Hematopoietic multipotent progenitor cell treated with erythropoietin and hydrocortisone succinate and interleukin-3 and kit ligand, for 17 days (in vitro differentiated cells): ENCODE data around the gene RER1.

ENCODE experiments used
- DNase-seq: peaks from one replicate; pipeline ENCODE4 v3.0.0-alpha.2; 2015; ENCODE audit warnings: low spot score

RER1 gene

DNA sequence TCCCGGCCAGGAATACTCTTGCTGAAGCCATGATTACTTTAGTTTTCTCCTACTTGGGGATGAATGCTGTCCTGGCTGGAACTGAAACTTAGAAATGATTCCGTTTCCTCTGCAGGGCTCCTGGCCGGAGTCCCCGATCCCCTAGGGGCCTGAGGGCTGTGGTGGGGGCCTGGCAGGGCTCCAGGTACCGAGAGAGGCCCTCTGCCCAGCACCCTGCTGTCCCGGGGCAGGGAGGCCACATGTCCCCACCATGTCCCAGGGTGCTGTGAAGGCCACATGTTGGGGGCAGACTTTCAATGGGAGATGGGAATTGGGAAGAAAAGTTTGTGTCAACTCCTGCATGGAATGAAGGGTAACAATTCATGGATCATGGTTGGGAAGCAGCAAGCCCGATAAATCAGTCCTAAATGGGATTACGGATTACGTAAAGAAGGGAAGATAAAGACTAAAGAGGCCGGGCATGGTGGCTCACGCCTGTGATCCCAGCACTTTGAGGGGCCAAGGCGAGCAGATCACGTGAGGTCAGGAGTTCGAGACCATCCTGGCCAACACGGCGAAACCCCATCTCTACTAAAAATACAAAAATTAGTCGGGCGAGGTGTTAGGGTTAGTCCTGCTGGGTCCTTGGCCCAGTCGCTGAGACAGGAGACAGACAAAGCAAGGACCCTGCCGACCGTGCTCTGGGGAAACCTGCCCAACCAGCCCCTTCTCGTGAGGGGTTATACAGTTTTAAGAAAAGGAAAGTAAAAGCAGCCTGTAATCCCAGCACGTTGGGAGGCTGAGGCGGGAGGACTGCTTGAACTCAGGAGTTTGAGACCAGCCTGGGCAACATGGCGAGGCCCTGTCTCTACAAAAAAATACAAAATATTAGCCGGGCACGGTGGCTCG is 37.8 kb upstream of the RER1 start:
- DNase-seq, result no peak

GRCh38 chr1:2354511-2355372 is 36.9 kb upstream of the RER1 start:
- no peak for DNase-seq

- no peak for DNase-seq
These were observed 36.0 kb upstream of the RER1 start for GRCh38 chr1:2355373-2356261.

DNA sequence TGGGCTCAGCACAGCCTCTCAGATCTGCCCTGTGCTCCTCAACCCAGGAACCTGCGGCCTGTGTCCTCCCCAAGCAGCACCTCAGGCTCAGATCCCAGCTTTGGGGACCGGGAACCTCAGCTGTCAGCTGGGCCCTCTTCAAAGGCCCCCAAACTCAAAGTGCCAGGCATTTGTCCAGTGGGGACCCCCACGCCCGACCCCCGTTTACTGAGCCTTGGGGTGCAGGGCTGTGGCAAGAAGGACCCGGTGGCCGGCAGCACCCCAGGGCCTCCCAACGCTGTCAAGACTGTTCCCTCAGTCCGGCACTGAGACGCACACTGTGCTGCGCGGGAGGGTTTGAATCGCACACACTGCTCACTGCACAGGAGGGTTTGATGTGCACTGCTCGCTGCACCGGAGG is 35.2 kb upstream of the RER1 start:
- DNase-seq, result no peak

DNA sequence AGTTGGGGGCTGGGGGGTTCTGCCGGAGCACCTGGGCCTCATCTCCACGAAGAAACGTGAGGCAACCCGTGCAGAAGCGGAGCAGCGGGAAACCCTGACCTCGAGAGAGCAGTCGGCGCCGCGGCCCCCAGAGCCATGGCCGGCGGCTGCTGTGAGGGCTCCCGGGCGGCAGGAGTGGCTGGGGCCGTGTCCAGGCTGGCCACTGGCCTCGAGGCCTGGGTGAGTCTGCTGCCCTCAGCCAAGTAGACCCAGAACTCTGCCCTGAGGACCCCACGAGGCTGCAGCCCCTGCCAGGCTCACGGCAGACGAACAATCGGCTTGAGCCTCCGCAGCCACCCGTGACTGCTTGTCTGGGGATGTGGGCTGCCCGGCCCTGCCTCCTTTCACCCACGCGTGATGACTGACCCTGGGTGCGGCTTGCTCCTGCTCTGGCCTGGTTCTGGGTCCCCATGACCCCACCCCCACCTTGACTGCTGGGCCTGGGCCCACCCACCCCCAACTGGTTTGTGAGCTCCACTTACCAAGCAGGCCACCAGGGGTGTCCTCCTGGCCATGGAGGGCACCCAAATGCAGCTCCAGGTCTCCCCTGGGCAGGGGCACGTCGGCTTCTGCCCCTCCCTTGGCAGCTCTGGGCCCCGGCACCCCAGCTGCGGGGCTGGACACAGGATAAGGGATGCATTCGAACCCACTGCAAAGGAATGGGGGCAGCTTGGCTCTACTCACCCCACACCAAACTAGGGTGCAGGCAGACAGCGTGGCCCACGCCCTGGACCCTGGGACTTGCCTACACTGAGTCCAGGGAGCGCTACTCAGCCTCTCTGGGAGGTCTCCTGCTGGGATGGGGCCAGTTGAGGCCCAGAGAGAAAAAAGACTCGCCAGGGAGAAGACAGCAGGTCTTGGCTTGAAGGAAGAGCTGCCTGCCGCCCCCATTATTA is 34.5 kb upstream of the RER1 start:
- DNase-seq, result no peak

GRCh38 chr1:2358072-2358471 is 33.6 kb upstream of the RER1 start:
- DNase-seq, result no peak

- no peak for DNase-seq
These were observed 32.7 kb upstream of the RER1 start for GRCh38 chr1:2358651-2359640.

- DNase-seq, result no peak
These were observed 30.9 kb upstream of the RER1 start for GRCh38 chr1:2360588-2361364.

GRCh38 chr1:2363847-2364513 is 27.7 kb upstream of the RER1 start:
- DNase-seq, result no peak

DNA sequence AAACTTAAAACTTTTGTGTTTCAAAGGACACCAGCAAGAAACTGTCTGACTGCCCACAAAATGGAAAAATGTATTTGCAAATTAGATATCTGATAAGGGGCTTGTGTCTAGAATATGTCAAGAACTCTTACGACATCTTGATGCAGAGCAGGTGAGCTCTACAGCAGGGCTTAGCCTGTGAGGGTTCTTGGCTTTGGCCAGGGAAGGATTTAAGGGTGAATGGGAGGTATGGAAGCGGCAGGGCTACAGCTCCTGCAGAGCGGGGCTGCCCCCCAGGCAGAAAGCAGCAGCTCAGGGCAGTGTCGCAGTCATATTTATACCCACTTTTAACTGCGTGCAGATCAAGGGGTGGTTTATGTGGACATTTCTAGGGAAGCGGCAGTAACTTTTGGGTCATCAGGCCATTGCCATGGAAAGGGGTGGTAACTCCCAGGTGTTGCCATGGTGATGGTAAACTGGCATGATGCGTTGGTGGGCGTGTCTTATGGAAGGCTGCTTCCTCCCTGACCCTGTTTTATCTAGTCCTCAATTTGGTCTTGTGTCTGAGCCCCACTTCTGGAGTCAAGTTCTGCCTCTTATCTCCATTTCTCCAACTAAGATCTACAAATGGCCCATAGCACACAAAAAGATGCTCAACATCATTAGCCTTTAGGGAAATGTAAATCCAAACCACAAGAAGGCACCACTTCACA is 23.4 kb upstream of the RER1 start:
- DNase-seq, result no peak

DNA sequence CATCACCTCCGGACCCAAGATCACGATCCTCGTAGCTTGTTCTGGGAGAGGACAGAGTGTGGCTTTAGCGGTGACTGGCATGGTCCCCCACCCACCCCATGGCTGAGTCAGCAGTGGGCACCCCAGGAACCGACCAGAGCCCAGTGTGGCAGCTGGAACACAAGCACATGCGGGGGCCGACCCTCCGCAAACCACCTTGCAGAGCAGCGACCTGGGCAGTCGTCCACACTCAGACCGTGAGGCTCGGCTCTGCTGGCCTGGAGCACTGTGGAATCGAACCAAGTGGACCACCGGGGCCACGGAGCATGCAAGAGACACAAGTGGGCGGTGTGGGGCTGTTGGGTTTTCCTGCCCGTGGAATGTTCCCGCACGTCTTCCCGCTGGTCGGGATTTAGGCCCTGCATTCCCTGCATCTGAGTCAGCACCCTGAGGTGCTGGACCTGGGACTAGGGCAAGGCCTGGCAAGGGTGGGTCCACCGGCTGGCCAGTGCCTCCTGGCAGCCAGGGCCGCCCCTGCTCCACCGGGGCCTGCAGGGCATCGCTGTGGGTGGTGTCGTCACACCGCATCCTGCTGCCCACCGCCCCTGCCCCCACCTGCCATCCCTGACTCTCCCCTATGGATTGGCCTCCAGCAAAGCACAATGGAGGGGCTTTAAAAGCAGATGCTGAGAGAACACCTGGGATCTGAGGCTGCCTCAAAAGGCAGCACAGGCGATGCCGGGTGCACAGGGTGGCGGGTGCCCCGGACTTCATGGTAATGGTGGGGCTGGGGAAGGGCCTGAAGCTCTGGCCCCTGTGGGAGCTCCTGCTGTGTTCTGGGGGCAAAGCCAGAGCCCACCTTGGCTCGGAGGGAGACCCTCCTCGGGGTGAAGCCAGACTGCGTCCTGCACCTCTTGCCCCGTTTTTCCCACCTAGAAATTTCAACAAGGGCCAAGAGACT is 18.8 kb upstream of the RER1 start:
- no peak for DNase-seq

- no peak for DNase-seq
These were observed 17.9 kb upstream of the RER1 start for GRCh38 chr1:2373551-2374251.

GRCh38 chr1:2374252-2375155 is 17.1 kb upstream of the RER1 start:
- DNase-seq, result no peak

DNA sequence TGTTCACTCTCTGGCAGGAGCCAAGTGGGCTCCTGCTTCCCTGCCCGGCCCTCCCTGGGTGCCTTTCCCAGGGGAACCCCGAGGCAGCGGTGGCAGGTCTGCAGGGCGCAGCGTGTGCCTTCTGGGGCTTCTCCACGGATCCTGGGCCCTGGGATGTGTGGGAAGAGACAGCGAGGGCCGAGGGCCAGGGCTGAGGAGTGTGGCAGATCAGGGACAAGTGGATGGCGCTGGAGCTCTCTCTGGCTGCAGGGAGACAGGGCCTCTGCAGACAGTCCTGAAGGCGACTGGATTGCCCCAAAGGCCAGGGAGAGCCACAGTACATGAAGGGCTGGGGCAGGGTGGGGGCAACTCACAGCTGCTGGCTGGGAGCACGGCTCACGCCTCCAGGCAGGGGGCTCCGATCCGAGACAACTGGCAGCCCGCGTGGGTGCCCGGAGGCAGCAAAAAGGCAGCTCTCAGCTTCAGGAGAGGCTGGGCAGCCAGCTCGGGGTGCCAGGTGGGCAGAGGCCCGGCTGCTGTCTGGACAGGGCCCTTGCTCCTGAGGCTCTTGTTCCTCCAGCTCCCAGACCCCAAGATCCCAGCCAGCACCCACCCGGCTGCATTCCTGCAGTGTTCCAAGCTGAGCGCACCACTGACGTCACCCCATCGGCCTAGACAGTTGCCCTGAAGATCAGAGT is 16.3 kb upstream of the RER1 start:
- no peak for DNase-seq
